Erythroblast (primary cell): ENCODE measurements around the gene CDK11B.

ENCODE experiments used
- GATA1 ChIP-seq: IDR thresholded peaks from 2 replicates; pipeline ENCODE4 v1.6.1; 2011; ENCODE audit warnings: low read depth, mild to moderate bottlenecking, control low read depth, low read length, moderate library complexity
- POLR2A ChIP-seq: IDR thresholded peaks from 2 replicates; pipeline ENCODE4 v1.6.1; 2011; ENCODE audit warnings: mild to moderate bottlenecking, low read length

- TF ChIP-seq POLR2A = no peak
- no peak for TF ChIP-seq GATA1
These were observed 29.2 kb downstream of the CDK11B start for GRCh38 chr1:1629430-1630190.
